ENCODE data around the gene MARCKSL1.

DNA sequence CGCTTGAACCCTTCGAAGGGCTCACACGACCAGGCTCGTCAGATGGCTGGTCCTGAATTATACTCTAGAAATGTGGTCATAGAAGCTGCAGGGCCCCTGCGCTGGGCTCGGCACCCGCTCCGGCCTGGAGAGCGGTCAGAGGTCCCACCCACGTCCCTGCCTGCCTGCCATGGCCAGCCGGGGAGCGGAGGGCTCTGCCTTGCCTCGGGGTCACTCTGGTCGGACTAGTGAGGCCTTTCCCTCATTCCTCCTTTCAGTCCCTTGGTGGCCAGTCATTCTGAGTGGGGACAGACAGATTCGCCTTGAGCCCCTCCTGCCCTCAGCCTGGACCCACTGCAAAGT lies 529 bp upstream of the MARCKSL1 start:
- TF ChIP-seq, protein P1, sequence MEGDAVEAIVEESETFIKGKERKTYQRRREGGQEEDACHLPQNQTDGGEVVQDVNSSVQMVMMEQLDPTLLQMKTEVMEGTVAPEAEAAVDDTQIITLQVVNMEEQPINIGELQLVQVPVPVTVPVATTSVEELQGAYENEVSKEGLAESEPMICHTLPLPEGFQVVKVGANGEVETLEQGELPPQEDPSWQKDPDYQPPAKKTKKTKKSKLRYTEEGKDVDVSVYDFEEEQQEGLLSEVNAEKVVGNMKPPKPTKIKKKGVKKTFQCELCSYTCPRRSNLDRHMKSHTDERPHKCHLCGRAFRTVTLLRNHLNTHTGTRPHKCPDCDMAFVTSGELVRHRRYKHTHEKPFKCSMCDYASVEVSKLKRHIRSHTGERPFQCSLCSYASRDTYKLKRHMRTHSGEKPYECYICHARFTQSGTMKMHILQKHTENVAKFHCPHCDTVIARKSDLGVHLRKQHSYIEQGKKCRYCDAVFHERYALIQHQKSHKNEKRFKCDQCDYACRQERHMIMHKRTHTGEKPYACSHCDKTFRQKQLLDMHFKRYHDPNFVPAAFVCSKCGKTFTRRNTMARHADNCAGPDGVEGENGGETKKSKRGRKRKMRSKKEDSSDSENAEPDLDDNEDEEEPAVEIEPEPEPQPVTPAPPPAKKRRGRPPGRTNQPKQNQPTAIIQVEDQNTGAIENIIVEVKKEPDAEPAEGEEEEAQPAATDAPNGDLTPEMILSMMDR (IDR thresholded peaks at IDR 0.05; ENCODE audit: low read depth, low read length, poor library complexity, severe bottlenecking), result no peak
- TF ChIP-seq EZH2phosphoT487 (IDR thresholded peaks at IDR 0.05; ENCODE audit: borderline replicate concordance, low read length), result no peak

All from DOHH2 (cell line).